ENCODE measurements around the gene MRPL21. TPM values are rescaled to one million over a fixed set of nuclear protein-coding genes. Genes with fewer than 3 reads are reported as not detected.

The MRPL21 gene
- total and polyA plus RNA-seq, 2 donors (not counting 1 experiment from before 2014, with no cell fraction given) = 23.8 to 35.8 TPM

- ChIA-PET POLR2A (interaction anchor here (0.9 kb wide), 1 partner anchor 101 kb away, joined by 6 read pairs; no protein-coding TSS in a partner anchor), CTCF (no interaction called here)
- H3K4me3 ChIP-seq (ENCODE audit: control extremely low read depth in 1 of 5, extremely low read depth in 1 of 5, insufficient read depth in 1 of 5, low read depth in 2 of 5, low read length in 4 of 5) = no peak overlapping the region
- TF ChIP-seq CTCF (IDR thresholded peaks at IDR 0.05) (no peak), EZH2 (IDR thresholded peaks at IDR 0.05; ENCODE audit: borderline replicate concordance, insufficient read depth, low read depth, low read length, poor library complexity, severe bottlenecking) (no peak)
- H3K4me2 ChIP-seq (replicated peaks; ENCODE audit: low read depth, low read length, poor library complexity, severe bottlenecking) = no peak overlapping the region
- peaks cover 0 to 58% of the 10 kb centered on the region in 2 experiments for H3K36me3 ChIP-seq (replicated peaks in 1 of 2; ENCODE audit: control extremely low read depth in 1 of 2, control insufficient read depth in 1 of 2, extremely low read depth in 1 of 2, insufficient read depth in 2 of 2, low read length in 1 of 2)
- no peaks in the 10 kb centered on the region for H3K27me3 Mint-ChIP-seq
- H3K9me3 Mint-ChIP-seq (ENCODE audit: insufficient read depth) = no peaks in the 10 kb centered on the region
- H2AFZ ChIP-seq (ENCODE audit: insufficient read depth, low read depth, low read length, poor library complexity, severe bottlenecking) = no peak overlapping the region
- H3K4me1 Mint-ChIP-seq = peaks cover 8% of the 10 kb centered on the region
- no peak overlapping the region for H3K27ac Mint-ChIP-seq
- no peak overlapping the region for H3K27ac ChIP-seq (ENCODE audit: low read length in 2 of 2)
- DNase-seq = no peak
- H3K79me2 ChIP-seq (ENCODE audit: control insufficient read depth, insufficient read depth, low read length) = no peaks in the 10 kb centered on the region
- no peaks in the 10 kb centered on the region for H4K20me1 ChIP-seq (ENCODE audit: control insufficient read depth, insufficient read depth, low read length, poor library complexity, severe bottlenecking)
- H3K4me3 Mint-ChIP-seq = no peak overlapping the region
- 100% methylated on average over 4 of the region's 7 CpGs for WGBS (ENCODE audit: insufficient coverage)
- intact Hi-C loops (cut with micrococcal nuclease) = no loop called here
- no peak overlapping the region for H3K9ac ChIP-seq (ENCODE audit: low read length)
- no peak for ATAC-seq (ENCODE audit: low read depth)
- H3K4me1 ChIP-seq (ENCODE audit: control insufficient read depth in 2 of 2, insufficient read depth in 2 of 2, low read length in 2 of 2) = peaks cover 2 to 4% of the 10 kb centered on the region in 2 donors
- H3K9me3 ChIP-seq (ENCODE audit: control extremely low read depth in 1 of 3, control insufficient read depth in 2 of 3, insufficient read depth in 1 of 3, low read length in 2 of 3) = no peaks in the 10 kb centered on the region
- H3K27me3 ChIP-seq (replicated peaks in 1 of 4; ENCODE audit: control extremely low read depth in 1 of 4, control insufficient read depth in 3 of 4, insufficient read depth in 4 of 4, low read length in 3 of 4) = no peaks in the 10 kb centered on the region
Observed at GRCh38 chr11:68932358-68932757, 28.7 kb upstream of the MRPL21 start.

GRCh38 chr11:68931911-68932310 lies 28.3 kb upstream of the MRPL21 start:
- no peak overlapping the region for H3K27ac ChIP-seq (ENCODE audit: low read length in 2 of 2)
- H3K4me3 Mint-ChIP-seq = no peak overlapping the region
- H2AFZ ChIP-seq (ENCODE audit: insufficient read depth, low read depth, low read length, poor library complexity, severe bottlenecking) = no peak overlapping the region
- no peaks in the 10 kb centered on the region for H3K27me3 ChIP-seq (replicated peaks in 1 of 4; ENCODE audit: control extremely low read depth in 1 of 4, control insufficient read depth in 3 of 4, insufficient read depth in 4 of 4, low read length in 3 of 4)
- peaks cover 0 to under 1% (median 0%) of the 10 kb centered on the region in 3 donors for H3K9me3 ChIP-seq (ENCODE audit: control extremely low read depth in 1 of 3, control insufficient read depth in 2 of 3, insufficient read depth in 1 of 3, low read length in 2 of 3)
- no peaks in the 10 kb centered on the region for H4K20me1 ChIP-seq (ENCODE audit: control insufficient read depth, insufficient read depth, low read length, poor library complexity, severe bottlenecking)
- peaks cover 0 to 54% of the 10 kb centered on the region in 2 experiments for H3K36me3 ChIP-seq (replicated peaks in 1 of 2; ENCODE audit: control extremely low read depth in 1 of 2, control insufficient read depth in 1 of 2, extremely low read depth in 1 of 2, insufficient read depth in 2 of 2, low read length in 1 of 2)
- POLR2A ChIA-PET = interaction anchor here (0.9 kb wide), 1 partner anchor 102 kb away, joined by 6 read pairs; no protein-coding TSS in a partner anchor
- no peak for DNase-seq
- peaks cover 7 to 9% of the 10 kb centered on the region in 2 donors for H3K4me1 ChIP-seq (ENCODE audit: control insufficient read depth in 2 of 2, insufficient read depth in 2 of 2, low read length in 2 of 2)
- H3K4me1 Mint-ChIP-seq = peaks cover 12% of the 10 kb centered on the region
- H3K4me2 ChIP-seq (replicated peaks; ENCODE audit: low read depth, low read length, poor library complexity, severe bottlenecking) = no peak overlapping the region
- 96% methylated on average over 17 of the region's 17 CpGs for WGBS (ENCODE audit: insufficient coverage)
- TF ChIP-seq CTCF (IDR thresholded peaks at IDR 0.05) = no peak
- TF ChIP-seq EZH2 (IDR thresholded peaks at IDR 0.05; ENCODE audit: borderline replicate concordance, insufficient read depth, low read depth, low read length, poor library complexity, severe bottlenecking) = no peak
- ATAC-seq (ENCODE audit: low read depth) = no peak
- H3K79me2 ChIP-seq (ENCODE audit: control insufficient read depth, insufficient read depth, low read length) = no peaks in the 10 kb centered on the region
- H3K27me3 Mint-ChIP-seq = no peaks in the 10 kb centered on the region
- no peak overlapping the region for H3K9ac ChIP-seq (ENCODE audit: low read length)
- no peak overlapping the region for H3K27ac Mint-ChIP-seq
- intact Hi-C loops (cut with micrococcal nuclease) = no loop called here
- CTCF ChIA-PET = no interaction called here
- no peaks in the 10 kb centered on the region for H3K9me3 Mint-ChIP-seq (ENCODE audit: insufficient read depth)
- no peak overlapping the region for H3K4me3 ChIP-seq (ENCODE audit: control extremely low read depth in 1 of 5, extremely low read depth in 1 of 5, insufficient read depth in 1 of 5, low read depth in 2 of 5, low read length in 4 of 5)
